GM21576 (cell line): ENCODE data around the gene PNMA8C.
"Not testable (repeated sequence)": the region's sequence is repeated elsewhere in the genome, so short reads cannot be mapped to it uniquely, and the experiment has no call there.

Experiments used
- ATAC-seq: cut with Tn5 transposase; IDR thresholded peaks from one replicate; pipeline ENCODE4 v1.9.1; 2021; ENCODE audit warnings: mild to moderate bottlenecking, moderate library complexity; ENCODE audit not compliant: unreplicated experiment

The PNMA8C gene

GRCh38 chr19:46411925-46412649 lies 16.6 kb downstream of the PNMA8C start:
- ATAC-seq = no peak

DNA sequence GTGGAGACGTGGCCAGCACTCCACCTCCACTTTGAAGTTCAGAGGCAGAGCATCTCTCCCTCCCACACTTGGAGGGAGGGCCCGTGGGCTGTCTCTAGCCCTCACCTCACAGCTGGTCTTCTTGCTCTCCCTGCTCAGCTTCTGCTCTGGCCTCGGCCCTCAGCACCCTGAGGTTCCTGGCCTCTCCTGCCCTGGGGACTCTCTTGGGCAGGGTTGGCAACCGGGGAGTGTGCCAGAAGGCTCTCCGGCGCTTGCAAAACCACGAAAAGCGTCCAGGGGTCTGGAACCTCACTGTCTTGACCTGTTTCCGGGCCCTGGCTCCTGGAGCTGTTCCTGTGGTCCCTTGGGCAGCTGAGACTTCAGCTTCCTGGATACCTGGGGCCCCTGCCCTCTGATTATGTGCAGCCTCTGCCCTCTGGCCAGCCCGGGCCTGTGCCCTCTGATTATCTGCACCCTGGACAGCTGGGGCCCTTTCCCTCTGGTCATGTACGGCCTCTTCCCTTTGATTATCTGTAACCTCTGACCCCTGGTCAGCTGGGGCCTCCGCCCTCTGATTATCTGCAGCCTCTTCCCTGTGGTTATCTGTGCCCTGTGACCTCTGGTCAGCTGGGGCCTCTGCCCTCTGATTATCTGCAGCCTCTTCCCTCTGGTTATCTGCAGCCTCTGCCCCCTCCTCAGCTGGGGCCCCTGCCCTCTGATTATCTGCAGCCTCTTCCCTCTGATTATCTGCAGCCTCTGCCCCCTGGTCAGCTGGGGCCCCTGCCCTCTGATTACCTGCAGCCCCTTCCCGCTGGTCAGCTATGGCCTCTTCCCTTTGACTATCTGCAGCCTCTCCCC lies 17.4 kb downstream of the PNMA8C start:
- no peak for ATAC-seq

- ATAC-seq = no peak
Measured at GRCh38 chr19:46410205-46411087, 18.3 kb downstream of the PNMA8C start.

- ATAC-seq = no peak
Measured at GRCh38 chr19:46409191-46409590, 19.5 kb downstream of the PNMA8C start.

GRCh38 chr19:46408664-46409039 lies 20.1 kb downstream of the PNMA8C start:
- ATAC-seq = no peak

- no peak for ATAC-seq
Measured at GRCh38 chr19:46407856-46408663, 20.7 kb downstream of the PNMA8C start.

GRCh38 chr19:46406976-46407375 lies 21.8 kb downstream of the PNMA8C start:
- ATAC-seq = no peak

DNA sequence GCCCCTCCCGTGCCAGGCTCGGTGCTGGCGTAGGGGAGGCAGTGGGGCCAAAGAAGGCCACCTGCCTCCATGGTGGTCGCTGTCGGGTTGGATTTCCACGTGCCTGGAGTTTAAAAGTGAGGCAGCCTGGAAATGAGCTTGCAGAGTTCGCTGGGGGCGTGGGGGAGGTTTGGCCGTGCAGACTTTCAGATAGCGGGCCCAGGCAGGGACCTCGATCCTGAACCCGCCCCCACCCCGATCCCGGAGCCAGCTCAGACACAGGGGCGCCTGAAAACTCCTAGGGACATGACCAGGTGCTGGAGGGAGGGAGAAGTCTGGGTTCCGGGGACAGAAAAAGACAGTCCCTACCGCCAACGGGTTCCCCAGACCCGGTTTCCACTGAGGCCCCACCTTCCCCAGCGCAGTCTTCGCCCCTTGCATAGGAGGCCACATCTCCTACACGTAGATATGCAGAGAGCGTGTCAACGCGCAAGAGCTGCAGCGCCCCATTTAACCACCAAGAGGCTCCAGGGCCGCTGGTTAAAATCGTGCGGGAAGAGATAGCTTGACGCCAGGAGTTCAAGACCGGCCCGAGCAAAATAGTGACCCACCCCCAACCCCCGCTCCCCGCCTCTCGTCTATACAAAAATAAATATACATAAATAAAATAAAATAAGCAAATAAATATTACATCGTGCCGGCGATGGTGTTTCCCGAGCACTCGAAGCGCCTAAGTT lies 23.8 kb downstream of the PNMA8C start:
- ATAC-seq = no peak

GRCh38 chr19:46404055-46404752 lies 24.5 kb downstream of the PNMA8C start:
- ATAC-seq = no peak

DNA sequence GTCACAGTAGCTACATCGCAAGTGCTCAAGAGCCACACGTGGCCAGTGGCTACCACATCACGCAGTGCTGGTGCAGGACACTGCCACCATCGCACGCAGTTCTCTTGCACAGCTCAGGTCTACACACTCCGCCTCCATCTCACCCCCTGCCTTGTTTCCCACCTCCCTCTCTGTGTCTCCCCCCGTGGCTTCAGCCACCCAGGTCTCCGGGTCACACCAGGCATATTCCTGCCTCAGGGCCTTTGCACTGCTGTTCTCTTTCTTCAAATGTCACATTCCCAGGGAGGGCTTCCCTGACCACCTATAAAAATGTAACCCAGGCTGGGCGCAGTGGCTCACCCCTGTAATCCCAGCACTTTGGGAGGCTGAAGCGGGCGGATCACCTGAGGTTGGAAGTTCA lies 26.0 kb downstream of the PNMA8C start:
- ATAC-seq = no peak

- ATAC-seq = not testable (repeated sequence)
Measured at GRCh38 chr19:46397801-46398479, 30.8 kb downstream of the PNMA8C start.

GRCh38 chr19:46394402-46394797 lies 34.3 kb downstream of the PNMA8C start:
- no peak for ATAC-seq

- ATAC-seq = no peak
Measured at GRCh38 chr19:46393456-46394401, 35.0 kb downstream of the PNMA8C start.

DNA sequence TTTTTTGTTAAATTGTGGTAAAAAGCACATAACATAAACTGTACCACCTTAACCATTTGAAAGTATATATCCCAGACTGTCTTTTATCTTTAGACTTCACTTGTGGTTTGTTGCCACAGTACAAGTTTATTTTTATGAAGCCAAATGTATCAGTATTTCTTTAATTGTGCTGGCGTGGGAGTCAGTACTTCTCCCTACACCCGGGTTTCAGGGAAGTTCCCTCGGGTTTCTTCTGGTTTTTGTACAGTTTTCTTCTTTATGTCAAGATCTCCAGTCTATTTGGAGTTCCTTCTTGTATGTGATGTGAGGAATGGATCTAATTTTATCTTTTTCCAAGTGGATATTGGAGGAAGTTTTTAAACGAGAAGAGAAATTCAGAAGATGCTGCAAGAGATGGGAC lies 35.9 kb downstream of the PNMA8C start:
- no peak for ATAC-seq

DNA sequence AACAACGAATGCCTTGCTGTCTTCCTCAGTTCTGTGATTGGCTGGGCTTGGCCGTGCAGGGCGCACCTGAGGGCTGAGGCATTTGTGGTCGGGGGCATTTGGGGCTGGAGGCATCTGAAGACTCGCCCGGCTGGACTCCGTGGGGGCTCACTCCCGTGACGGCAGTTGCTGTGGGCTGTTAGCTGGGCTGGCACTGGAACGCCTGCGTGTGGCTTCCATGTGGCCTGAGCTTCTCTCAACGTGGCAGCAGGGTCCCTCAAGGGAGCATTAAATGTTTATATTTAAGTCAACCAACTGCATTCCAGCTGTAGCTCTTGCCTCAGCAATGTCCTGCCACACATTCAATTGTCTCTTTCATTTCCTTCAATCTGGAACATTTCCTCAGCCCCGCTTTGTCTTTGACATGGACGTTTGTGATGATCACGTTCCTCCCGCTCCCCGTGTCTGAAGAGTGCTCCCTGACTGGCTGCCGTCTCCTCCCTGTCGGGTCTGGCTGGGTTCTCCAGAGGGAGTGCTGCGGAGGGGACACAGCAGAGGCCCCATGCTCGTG lies 36.4 kb downstream of the PNMA8C start:
- ATAC-seq = no peak

DNA sequence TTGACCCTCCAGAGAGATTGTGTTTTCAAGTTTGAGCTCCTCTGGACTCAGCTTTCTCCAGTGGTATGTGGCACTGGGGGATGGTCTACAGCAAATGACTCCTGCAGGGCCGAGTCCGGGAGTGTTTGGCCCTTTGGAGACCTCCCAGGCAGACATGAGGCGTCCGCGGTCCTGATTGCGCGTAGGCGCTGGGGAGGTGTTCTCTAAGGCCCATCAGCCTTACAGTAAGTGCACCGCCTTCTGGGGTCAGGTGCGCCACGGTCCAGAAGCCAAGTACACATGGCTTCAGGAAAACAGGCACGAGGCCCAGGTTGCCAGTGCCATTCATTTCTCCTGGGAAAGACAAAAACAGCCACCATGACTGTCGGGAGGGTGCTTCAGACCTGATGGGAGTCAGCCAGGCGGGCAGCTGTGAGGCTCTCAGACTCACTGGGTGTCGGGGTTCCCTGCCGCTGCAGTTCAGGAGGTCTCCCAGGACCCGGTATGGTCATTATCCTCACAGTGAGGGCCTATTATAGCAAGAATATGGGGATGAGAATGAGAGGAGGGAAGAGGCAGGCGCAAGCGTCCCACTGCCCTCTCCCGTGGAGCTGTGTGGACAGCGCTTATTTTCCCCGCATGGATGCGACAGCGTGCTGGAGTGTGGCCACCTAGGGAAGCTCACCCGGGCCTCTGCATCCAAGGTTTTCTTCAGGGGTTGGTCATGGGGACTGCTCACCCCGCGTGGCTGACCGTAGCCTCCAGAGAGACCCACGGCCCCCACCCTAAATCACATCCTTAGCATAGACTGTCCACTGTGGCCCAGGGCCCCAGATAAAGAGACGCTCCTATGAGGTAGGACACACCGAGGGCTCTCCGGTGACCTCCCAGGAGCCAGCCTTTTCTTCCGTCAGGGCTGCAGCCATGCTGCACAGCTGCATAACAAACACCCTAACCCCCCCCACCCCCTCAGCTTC lies 37.2 kb downstream of the PNMA8C start:
- ATAC-seq = no peak
